Measurements from ENCODE around the gene DNAJB13.
A peak's percentile ranks its signal among the peaks of the same experiment; 100 is the strongest.

Gene DNAJB13

DNA sequence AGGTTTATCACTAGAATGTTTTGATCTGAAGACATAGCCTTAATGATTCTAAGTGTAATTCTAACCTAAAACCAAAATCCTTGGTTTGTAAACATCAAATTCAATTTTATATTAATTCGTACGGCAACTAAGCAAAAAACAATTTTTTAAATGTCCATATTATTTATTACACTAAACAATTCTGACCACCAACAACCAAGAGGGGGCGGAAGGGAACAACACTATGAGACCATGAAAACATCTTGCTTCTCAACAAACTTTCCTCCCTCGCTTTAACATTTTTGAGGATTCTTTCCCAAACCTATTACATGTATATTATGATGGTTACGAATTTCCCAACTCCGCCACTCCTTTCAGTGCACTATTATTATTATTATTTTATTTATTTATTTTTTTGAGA lies 38.3 kb downstream of the DNAJB13 start:
- TF ChIP-seq, protein P1, sequence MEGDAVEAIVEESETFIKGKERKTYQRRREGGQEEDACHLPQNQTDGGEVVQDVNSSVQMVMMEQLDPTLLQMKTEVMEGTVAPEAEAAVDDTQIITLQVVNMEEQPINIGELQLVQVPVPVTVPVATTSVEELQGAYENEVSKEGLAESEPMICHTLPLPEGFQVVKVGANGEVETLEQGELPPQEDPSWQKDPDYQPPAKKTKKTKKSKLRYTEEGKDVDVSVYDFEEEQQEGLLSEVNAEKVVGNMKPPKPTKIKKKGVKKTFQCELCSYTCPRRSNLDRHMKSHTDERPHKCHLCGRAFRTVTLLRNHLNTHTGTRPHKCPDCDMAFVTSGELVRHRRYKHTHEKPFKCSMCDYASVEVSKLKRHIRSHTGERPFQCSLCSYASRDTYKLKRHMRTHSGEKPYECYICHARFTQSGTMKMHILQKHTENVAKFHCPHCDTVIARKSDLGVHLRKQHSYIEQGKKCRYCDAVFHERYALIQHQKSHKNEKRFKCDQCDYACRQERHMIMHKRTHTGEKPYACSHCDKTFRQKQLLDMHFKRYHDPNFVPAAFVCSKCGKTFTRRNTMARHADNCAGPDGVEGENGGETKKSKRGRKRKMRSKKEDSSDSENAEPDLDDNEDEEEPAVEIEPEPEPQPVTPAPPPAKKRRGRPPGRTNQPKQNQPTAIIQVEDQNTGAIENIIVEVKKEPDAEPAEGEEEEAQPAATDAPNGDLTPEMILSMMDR (IDR thresholded peaks at IDR 0.05; ENCODE audit: extremely low read depth, missing control alignments) = no peak
- DNase-seq (ENCODE audit: low spot score) = no peak

DNA sequence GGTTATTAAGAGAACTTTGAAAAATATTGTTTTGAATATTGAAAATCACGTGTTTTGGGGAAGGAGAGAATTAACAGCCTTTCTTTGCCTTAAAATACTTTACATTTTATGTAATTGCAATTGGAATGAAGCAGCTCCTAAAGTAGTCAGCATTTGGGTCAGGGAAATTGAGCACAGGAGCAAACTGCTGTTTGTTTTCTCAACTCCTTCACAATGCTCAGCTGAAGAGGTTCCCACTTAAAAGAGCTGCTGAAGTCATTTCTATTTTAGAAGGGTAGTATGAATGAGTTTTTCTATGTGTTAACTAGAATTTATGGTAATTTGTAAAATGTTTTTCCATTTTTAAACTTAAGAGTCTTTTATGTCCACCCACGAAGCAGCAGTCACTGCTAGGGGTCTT lies 39.9 kb downstream of the DNAJB13 start:
- TF ChIP-seq, protein P1 (IDR thresholded peaks at IDR 0.05; ENCODE audit: extremely low read depth, missing control alignments) = no peak
- DNase-seq (ENCODE audit: low spot score) = no peak

DNA sequence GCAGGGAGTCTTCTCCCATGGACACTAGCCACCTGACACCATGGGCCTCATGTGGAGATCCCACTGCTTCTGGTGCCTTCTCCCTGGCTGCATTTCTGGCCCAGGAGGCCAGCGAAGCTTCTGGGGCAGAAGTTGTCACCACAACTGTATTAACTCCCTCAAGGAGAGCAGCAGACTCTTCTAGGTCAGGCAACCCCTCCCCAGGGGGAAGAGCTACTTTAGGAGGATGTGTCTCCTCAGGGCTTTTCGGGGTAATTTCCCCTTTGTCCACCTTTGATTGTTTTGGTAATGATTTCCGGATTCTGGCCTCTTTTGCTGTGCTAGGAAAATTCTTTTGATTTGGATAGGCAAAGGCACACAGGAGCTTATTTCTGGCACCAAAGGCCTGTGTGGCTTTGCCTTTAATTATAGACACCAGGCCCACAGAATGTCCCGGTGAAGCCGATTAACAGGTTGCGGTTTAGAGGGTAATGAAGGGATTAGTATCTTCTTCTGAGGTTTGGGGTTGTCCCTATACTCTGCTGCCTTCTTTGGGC lies 40.7 kb downstream of the DNAJB13 start:
- TF ChIP-seq, protein P1 (IDR thresholded peaks at IDR 0.05; ENCODE audit: extremely low read depth, missing control alignments) = no peak

DNA sequence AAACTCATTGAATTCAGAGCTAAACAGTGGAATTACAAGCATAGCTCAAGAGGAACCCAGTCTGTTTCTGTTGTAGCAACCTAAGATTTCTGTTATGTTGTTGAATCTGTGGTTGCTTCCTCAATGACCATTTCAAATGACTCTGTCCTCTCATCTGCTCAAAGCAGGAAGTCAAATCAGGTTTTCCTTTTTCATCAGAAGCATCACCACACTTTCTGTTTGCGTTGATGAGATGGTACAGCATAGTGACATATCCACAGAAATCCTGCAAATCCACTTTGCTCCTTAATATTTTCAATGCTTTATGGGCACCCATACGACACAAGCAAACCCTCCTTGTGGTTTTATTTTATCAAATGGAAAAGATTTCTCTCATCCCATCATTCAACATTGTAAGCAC lies 44.4 kb downstream of the DNAJB13 start:
- DNase-seq (ENCODE audit: low spot score) = peak; percentile 43
- TF ChIP-seq, protein P1 (IDR thresholded peaks at IDR 0.05; ENCODE audit: extremely low read depth, missing control alignments) = no peak

More for the DNA sequence above, 40.7 kb downstream of the DNAJB13 start:
- DNase-seq (ENCODE audit: low spot score) = peak; percentile 51

DNA sequence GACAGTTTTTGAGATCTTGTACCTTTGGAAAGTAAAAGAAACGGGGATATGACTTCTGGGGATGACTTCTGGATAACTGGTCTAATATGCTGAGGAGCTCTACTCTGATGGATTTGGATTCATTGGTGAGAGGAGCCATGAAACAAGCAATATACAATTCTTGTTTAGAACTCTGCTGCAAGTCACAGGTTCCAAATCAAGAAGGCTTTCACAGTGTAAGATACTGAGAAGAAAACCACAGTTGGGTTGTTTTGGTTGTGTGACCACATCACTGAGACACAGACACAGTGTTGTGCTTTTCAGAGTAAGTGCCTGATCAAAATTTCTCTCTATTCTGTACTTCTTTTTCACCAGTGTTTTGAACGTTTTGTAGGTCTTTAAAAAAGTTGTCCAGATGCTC lies 44.9 kb downstream of the DNAJB13 start:
- TF ChIP-seq, protein P1 (IDR thresholded peaks at IDR 0.05; ENCODE audit: extremely low read depth, missing control alignments) = no peak
- DNase-seq (ENCODE audit: low spot score) = no peak

DNA sequence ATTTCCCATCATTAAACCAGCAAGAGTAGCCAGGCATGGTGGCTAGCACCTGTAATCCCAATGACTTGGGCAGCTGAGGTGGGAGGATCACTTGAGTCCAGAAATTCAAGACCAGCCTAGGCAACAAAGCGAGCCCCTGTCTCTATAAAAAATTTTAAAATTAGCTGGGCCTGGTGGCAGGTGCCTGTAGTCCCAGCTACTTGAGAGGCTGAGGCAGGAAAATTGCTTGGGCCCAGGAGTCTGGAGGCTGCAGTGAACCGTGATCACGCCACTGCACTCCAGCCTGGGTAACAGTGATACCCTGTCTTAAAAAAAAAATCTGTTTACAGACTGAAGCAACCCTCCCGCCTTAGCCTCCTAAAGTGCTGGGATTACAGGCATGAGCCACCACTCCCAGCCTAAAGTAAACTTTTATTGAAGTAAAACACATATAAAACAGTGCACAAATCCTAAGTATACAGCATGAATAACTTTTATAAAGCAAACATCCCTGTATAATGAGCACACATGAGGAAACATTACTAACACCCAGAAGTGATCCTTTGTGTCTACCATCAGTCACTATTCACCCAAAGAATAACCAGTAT lies 45.4 kb downstream of the DNAJB13 start:
- TF ChIP-seq, protein P1 (IDR thresholded peaks at IDR 0.05; ENCODE audit: extremely low read depth, missing control alignments) = no peak
- DNase-seq (ENCODE audit: low spot score) = no peak

DNA sequence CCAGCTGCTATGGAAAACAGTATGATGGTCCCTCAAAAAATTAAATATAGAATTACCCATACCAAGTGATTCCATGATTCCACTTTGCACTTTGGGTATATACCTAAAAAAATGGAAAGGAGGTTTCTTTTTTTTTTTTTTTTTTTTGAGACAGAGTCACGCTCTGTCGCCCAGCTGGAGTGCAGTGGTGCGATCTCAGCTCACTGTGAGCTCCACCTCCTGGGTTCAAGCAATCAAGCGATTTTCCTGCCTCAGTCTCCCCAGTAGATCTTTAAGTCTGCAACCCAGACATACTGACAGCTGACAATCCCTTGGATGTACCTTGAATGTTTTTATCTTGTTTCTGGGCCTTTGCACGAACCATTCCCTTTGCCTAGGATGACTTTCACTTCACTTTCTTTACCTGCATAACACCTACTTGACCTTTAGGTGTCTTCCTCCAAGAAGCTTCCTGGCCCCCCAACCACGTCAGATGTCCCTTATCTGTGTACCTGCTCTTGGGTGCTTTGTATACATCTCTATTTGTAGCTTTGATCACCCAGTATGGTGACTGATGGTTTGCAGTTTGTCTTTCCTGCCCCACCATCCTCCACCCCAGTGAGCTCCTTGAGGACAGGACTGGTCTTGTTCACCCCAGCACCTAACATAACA lies 46.4 kb downstream of the DNAJB13 start:
- TF ChIP-seq, protein P1 (IDR thresholded peaks at IDR 0.05; ENCODE audit: extremely low read depth, missing control alignments) = no peak
- no peak for DNase-seq (ENCODE audit: low spot score)

Measured in GM20000 (cell line).